HG02938 (cell line): Measurements from ENCODE around the gene PLSCR4.
"Not testable (repeated sequence)": the region's sequence is repeated elsewhere in the genome, so short reads cannot be mapped to it uniquely, and the experiment has no call there.

Experiments
- ATAC-seq: cut with Tn5 transposase; IDR thresholded peaks from one replicate; pipeline ENCODE4 v1.9.1; 2021; ENCODE audit warnings: mild to moderate bottlenecking, moderate library complexity; ENCODE audit not compliant: unreplicated experiment

The PLSCR4 gene

DNA sequence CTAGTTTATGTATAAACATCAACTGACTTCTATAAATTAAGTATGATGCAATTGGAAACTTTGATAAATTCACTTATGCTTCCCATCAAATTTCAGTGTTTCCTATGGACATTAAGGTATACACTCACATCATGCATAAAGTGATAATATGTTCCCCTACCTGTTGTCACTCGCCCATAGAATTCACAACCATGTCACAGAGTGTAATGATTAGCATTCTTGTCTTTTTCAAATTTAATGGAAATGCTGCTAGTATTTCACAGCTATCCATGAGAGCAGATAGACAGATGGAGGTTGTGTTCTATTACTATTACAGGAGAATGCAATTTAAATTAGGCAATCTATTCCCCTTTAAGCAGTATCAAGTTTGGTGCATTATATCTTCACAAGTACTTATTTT lies 984 bp downstream of the PLSCR4 start:
- ATAC-seq, result no peak

DNA sequence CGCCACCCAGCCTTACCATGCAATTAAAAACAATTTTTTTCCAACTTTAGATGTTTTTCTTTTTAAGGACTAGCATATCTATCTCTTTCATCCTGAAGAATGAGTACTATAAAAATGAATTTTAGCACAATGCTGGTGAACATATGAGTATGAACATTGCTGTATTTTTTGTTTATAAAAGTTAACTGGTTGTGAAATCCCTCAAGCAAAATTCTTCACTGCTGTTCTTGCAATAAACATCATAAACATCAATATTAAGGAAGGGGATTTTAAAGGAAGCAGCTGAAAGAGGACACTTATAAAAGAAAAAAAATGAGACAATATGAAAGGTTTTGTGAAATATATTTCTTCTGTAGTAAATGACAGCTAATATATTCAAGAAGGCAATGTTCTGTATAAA lies 3.0 kb downstream of the PLSCR4 start:
- ATAC-seq, result no peak

DNA sequence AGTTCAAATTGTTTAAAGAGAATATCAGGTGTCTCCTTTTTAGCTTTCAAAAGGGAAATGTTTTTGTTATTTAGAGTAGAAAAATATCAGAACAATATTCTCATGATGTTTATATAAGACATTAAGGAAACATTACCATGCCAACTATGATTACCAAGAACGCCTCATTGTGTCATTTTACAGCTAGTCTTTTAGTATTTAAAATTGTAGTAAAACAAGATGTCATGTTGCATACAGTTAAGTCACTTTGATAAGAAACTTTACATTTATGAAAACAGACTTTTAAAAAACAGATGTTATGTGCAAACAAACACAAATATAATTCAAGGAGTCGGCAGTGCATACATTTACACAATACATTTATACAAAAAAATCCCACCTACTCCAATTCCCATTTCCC lies 4.4 kb downstream of the PLSCR4 start:
- ATAC-seq, result no peak

DNA sequence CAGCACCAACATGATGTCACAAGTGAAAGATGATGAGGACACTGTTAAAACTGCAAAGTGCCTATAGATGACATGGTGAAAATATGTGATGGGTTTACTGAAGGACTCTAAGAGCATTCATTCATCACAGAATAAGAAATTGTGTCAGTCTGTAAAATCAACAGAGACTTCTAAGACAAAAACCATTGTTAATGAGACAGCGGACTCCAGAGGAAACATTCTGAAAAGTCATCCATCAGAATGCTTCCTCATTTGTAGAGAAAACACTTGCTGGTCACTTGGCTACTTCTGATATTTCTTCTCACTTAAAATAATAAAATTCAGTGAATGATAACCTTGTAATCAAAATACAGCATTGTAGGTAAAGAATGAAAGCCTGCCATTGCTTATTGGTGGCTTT lies 7.3 kb downstream of the PLSCR4 start:
- ATAC-seq, result no peak

GRCh38 chr3:146241523-146242240 lies 9.2 kb downstream of the PLSCR4 start:
- no peak for ATAC-seq

- ATAC-seq, result no peak
Observed at GRCh38 chr3:146233487-146233886, 17.4 kb downstream of the PLSCR4 start.

GRCh38 chr3:146227486-146227885 lies 23.4 kb downstream of the PLSCR4 start:
- ATAC-seq, result no peak

DNA sequence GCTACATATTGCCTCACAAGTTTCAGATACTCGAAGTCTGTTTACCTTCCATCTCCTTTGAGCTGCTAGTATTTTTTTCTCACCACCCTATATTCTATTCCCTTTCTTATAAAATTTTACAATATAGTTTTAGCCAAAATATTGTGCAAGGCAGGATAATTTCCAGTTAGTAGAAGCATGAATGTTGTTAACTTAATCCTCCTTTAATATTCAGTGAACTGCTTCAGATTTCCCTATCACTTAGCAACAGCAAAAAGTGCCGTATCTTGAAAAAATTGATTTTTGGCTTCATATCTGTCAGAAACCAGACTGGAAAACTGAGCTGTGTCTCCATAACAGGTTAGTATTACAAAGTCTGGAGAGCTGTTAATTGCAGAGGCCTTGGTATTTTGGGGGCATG lies 24.0 kb downstream of the PLSCR4 start:
- ATAC-seq, result no peak

- not testable (repeated sequence) for ATAC-seq
Observed at GRCh38 chr3:146225458-146225857, 25.4 kb downstream of the PLSCR4 start.

GRCh38 chr3:146223401-146224373 lies 27.2 kb downstream of the PLSCR4 start:
- ATAC-seq, result no peak

DNA sequence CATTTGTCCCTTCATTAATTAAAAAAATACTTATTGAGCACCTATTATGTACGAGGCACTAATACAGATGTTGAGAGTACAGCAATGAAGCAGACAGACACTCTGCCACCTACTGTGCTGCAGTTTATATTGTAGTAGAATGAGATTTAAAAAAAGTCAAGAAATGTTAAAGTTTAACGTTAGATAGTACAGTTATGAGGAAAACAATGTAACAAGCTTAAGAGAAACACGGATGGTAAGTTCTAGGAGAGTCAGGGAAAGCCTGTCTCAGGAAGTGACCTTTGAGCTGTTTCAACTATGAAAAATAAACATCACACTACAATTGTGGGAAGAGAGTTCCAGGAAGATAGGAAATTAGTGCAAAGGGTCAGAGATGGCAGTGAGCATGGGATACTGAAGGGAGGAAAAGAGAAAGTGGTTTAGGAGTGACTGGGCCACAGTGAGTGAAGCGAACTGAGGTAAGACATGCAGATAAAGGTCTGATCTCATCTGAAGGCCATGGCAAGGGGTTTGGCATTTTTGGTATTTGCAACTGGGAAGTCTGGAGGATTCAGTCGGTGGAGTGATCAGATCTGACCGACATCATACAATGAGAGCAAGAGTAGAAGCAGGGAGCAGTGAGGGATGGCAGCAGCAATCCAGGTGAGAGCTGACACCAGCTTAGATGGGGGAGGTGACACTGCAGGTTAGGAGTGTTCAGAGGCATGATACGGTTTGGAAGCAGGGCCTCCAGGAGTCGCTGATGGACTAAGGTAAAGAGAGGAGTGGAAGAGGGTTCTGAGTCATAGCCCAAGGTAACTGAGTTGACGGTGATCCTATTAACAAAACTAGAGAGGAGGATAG lies 28.5 kb downstream of the PLSCR4 start:
- no peak for ATAC-seq

GRCh38 chr3:146221276-146221675 lies 29.6 kb downstream of the PLSCR4 start:
- ATAC-seq, result no peak

DNA sequence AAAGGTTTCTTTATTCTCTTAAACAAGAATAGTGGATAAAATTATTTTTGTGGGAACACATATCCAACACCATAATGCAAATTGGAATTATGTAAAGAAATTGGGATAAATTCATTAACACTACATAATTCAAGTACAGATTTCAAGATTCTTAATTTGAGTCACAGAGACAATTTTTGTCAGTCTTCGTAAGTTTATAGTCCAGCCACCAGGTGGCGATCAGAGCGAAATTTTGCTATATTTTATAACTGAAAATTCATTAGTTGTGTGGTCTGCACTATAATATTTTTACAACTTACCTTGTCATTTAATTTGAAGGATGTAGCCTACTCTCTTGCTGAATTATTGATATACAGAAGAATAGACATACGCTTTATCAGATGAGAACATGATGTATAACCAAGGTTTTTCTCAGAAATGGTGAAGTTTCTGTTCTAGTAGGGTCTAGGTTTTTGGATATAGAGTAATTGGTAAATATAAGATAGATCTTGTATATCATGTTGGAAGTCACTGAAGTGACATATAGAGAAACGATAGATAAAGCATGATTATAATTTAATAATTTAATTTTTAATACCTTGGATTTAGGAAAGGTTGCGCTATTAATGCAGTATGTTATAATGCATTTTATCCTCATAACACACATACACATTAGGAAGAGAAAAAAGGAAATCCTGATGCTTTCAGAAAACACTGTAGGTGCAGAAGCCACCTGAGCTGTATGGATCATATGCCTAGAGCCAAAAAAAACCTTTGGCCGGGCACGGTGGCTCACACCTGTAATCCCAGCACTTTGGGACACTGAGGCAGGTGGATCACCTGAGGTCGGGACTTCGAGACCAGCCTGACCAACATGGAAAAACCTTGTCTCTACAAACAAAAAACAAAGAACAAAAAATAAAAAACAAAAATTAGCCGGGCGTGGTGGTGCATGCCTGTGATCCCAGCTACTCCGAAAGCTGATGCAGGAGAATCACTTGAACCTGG lies 31.7 kb downstream of the PLSCR4 start:
- ATAC-seq, result no peak

DNA sequence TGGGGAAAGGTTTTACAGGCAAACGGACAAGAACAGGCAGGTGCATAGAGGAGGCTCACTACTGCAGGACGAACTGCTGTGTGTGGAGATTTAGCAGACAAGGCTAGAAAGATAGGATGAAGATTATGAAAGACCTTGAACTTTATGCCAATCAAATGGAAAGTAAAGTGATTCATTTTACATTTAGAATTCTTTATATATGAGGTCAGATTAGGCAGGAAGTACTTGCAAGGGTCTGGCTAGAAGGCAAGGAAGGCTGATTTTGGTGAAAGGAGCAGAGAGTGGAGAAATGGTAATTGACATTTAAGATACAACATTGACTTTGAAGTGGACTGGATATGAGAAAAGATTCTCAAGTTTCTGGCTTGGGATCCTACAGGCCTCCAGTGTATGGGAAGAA lies 33.6 kb downstream of the PLSCR4 start:
- ATAC-seq, result no peak

DNA sequence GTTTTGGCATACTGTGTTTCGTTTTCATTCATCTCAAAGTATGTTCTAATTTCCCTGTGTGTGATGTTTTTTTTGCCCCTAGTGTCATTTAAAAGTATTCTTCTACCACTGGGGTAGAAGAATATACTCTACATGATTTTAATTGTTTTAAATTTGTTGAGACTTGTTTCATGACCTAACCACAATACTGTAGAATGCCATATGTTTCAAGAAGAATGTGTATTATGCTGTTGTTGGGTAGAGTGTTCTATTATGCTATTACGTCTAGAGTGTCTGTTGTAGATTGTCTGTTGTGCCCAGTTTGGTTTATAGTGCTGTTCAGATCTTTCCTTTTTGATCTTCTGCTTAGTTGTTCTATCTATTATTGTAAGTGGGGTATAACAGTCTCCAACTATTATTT lies 36.4 kb downstream of the PLSCR4 start:
- no peak for ATAC-seq

DNA sequence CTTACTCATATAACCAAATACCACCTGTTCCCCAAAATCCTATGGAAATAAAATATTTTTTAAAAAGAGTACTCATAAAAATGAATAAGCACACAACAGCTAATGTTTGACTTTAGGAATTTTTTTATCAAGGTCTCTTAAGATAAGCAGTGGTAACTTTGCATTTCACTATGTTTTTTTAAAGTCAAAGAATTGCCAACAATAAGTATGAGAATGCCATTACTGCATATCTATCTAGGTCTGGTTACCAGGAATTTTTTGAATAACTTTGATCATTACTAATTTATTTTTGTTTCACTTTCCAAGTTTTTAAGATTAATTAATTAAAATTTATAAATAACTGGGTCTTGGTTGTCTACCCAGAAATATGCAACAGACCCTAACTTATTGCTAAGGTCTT lies 41.5 kb downstream of the PLSCR4 start:
- no peak for ATAC-seq

GRCh38 chr3:146203776-146204175 lies 47.1 kb downstream of the PLSCR4 start:
- no peak for ATAC-seq

GRCh38 chr3:146200461-146201220 lies 50.3 kb downstream of the PLSCR4 start:
- no peak for ATAC-seq

DNA sequence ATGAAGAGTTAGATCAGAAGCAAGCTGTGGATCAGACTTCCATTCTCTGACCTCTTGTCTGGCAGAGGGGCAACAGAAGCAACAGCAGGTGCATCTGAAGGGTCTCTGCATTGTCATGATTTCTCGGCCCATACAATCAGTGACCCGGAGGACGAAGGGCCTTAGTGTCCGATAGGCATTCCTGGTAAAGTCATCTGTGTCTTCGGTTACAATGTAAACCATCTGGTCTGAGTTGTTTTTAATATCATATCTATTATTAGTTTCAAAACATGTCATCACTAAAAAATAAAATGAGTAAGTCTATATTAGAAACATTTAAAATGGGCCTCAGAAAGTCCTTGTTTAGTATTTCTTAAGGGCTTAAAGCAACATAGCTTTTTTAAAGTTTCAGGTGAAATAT lies 51.1 kb downstream of the PLSCR4 start:
- no peak for ATAC-seq
